Gastrocnemius medialis (tissue), 4 donors: Measurements from ENCODE around the gene CD7.

Source experiments
- CTCF ChIP-seq, 5 experiments: fragments of 450-650 bp in 3 of 5; fragments of 200-600 bp in 2 of 5; sonication (generic) in 2 of 5; IDR thresholded peaks in 4 of 5; conservative IDR thresholded peaks in 1 of 5; 1 replicate in 4 of 5; 2 replicates in 1 of 5; pipeline ENCODE4 v1.5.1; 2016 to 2019; ENCODE audit warnings: antibody characterized with exemption in 5 of 5, mild to moderate bottlenecking in 3 of 5, moderate library complexity in 3 of 5
- POLR2A ChIP-seq, 2 donors: fragments of 450-650 bp; IDR thresholded peaks; one replicate each; pipeline ENCODE4 v1.6.1; 2017; ENCODE audit warnings: antibody characterized with exemption in 2 of 2, mild to moderate bottlenecking in 2 of 2, moderate library complexity in 2 of 2

- TF ChIP-seq POLR2A (IDR thresholded peaks at IDR 0.05) (no peak), CTCF (IDR thresholded peaks at IDR 0.05 in 4 of 5, conservative IDR thresholded peaks at IDR 0.05 in 1 of 5) (no peak)
Observed at GRCh38 chr17:82278786-82279391, 38.5 kb downstream of the CD7 start.
